ENCODE results near the gene FBXO41. TPM values are rescaled to one million over a fixed set of nuclear protein-coding genes. Genes with fewer than 3 reads are reported as not detected.

FBXO41 gene
- total and polyA plus RNA-seq, 4 donors: 0.06 to 0.51 (median 0.38) TPM

- no peak for TF ChIP-seq CTCF (IDR thresholded peaks at IDR 0.05; ENCODE audit: low read depth, low read length, missing input control)
- TF ChIP-seq TAF1 (conservative IDR thresholded peaks at IDR 0.05): no peak
Observed at GRCh38 chr2:73259704-73260337, 24.5 kb downstream of the FBXO41 start (continued).

DNA sequence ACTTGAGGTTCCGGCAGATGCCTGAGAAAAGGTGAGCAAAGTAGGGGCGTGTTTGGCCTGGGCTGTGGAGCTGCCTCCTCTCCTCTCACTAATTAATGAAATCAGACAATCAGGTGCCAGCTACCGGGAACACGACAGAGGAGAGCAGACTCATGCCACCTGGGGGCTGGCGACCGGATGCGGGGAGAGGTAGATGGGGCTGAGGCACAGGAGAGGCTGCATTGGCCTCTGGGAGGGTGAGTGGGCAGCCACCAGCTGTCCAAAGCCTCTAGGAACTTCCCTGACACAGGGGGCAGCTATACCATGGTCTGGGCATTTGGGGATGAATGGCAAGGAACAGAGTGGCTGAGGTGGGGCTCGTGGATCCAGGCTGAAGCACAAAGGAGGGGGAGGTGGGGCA is 25.0 kb downstream of the FBXO41 start:
- 88% methylated on average over 8 of the region's 8 CpGs for WGBS
- Histone ChIP-seq H3K27ac (ENCODE audit: low read depth in 1 of 2, low read length in 2 of 2) (no peak overlapping the region), H3K4me1 (ENCODE audit: control insufficient read depth in 4 of 4, insufficient read depth in 4 of 4, low read length in 3 of 4) (no peaks in the 10 kb centered on the region), H3K9me3 (ENCODE audit: control insufficient read depth in 4 of 4, low read length in 3 of 4) (no peaks in the 10 kb centered on the region), H3K4me3 (ENCODE audit: low read depth in 1 of 3, low read length in 3 of 3) (no peak overlapping the region), H3K27me3 (ENCODE audit: control insufficient read depth in 4 of 4, insufficient read depth in 4 of 4, low read length in 3 of 4) (no peaks in the 10 kb centered on the region), H3K9ac (ENCODE audit: low read depth in 1 of 2, low read length in 2 of 2) (no peak overlapping the region), H3K36me3 (ENCODE audit: control insufficient read depth in 4 of 4, insufficient read depth in 3 of 4, low read depth in 1 of 4, low read length in 3 of 4) (peaks cover 0 to 4% (median under 1%) of the 10 kb centered on the region in 4 donors)
- TF ChIP-seq EGR1 (IDR thresholded peaks at IDR 0.05; ENCODE audit: low read depth in 2 of 2) (no peak), REST (IDR thresholded peaks at IDR 0.05) (no peak), FOXA2 (IDR thresholded peaks at IDR 0.05) (no peak), GABPA (IDR thresholded peaks at IDR 0.05 in 1 of 2, conservative IDR thresholded peaks at IDR 0.05 in 1 of 2) (no peak), ATF3 (IDR thresholded peaks at IDR 0.05) (no peak), YY1 (IDR thresholded peaks at IDR 0.05) (no peak), RAD21 (IDR thresholded peaks at IDR 0.05) (no peak), HNF4A (conservative IDR thresholded peaks at IDR 0.05) (no peak), RXRA (IDR thresholded peaks at IDR 0.05) (no peak), TAF1 (conservative IDR thresholded peaks at IDR 0.05) (no peak)
- TF ChIP-seq, protein P1, sequence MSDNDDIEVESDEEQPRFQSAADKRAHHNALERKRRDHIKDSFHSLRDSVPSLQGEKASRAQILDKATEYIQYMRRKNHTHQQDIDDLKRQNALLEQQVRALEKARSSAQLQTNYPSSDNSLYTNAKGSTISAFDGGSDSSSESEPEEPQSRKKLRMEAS (IDR thresholded peaks at IDR 0.05): no peak
- no peak for DNase-seq (ENCODE audit: low spot score)

GRCh38 chr2:73258913-73259215 is 25.4 kb downstream of the FBXO41 start:
- TF ChIP-seq GABPA (IDR thresholded peaks at IDR 0.05 in 1 of 2, conservative IDR thresholded peaks at IDR 0.05 in 1 of 2): no peak
- no peak for TF ChIP-seq FOXA2 (IDR thresholded peaks at IDR 0.05)
- TF ChIP-seq HNF4A (conservative IDR thresholded peaks at IDR 0.05): no peak
- TF ChIP-seq ZBTB33 (IDR thresholded peaks at IDR 0.05): no peak
- no peak for TF ChIP-seq RXRA (IDR thresholded peaks at IDR 0.05)
- Histone ChIP-seq H3K4me3 (ENCODE audit: low read depth in 1 of 3, low read length in 3 of 3) (no peak overlapping the region), H3K27ac (ENCODE audit: low read depth in 1 of 2, low read length in 2 of 2) (no peak overlapping the region), H3K4me1 (ENCODE audit: control insufficient read depth in 4 of 4, insufficient read depth in 4 of 4, low read length in 3 of 4) (no peaks in the 10 kb centered on the region), H3K9ac (ENCODE audit: low read depth in 1 of 2, low read length in 2 of 2) (no peak overlapping the region), H3K36me3 (ENCODE audit: control insufficient read depth in 4 of 4, insufficient read depth in 3 of 4, low read depth in 1 of 4, low read length in 3 of 4) (peaks cover 0 to 8% (median 4%) of the 10 kb centered on the region in 4 donors), H3K9me3 (ENCODE audit: control insufficient read depth in 4 of 4, low read length in 3 of 4) (no peaks in the 10 kb centered on the region), H3K27me3 (ENCODE audit: control insufficient read depth in 4 of 4, insufficient read depth in 4 of 4, low read length in 3 of 4) (no peaks in the 10 kb centered on the region)
- no peak for DNase-seq (ENCODE audit: low spot score)
- 94% methylated on average over 9 of the region's 9 CpGs for whole genome bisulfite sequencing

Data from liver (tissue), 9 donors.